ENCODE data around the gene KCNMB2.

GRCh38 chr3:178568911-178569310 lies 32.7 kb downstream of the KCNMB2 start:
- TF ChIP-seq CTCF (IDR thresholded peaks at IDR 0.05) (no peak), ELF1 (IDR thresholded peaks at IDR 0.05) (no peak), NFIC (IDR thresholded peaks at IDR 0.05; ENCODE audit: borderline replicate concordance) (no peak), EP300 (IDR thresholded peaks at IDR 0.05; ENCODE audit: borderline replicate concordance in 1 of 2, low read depth in 1 of 2, low read length in 1 of 2) (no peak), EZH2phosphoT487 (IDR thresholded peaks at IDR 0.05; ENCODE audit: borderline replicate concordance, low read depth) (no peak), CHD2 (IDR thresholded peaks at IDR 0.05; ENCODE audit: low read length, partially characterized antibody) (no peak), POLR2AphosphoS5 (IDR thresholded peaks at IDR 0.05; ENCODE audit: low read depth, low read length) (no peak), JUND (IDR thresholded peaks at IDR 0.05) (no peak), MAX (IDR thresholded peaks at IDR 0.05; ENCODE audit: low read depth) (no peak)

Measured in SK-N-SH (cell line).